ENCODE measurements around the gene SOAT2. TPM values are rescaled to one million over a fixed set of nuclear protein-coding genes. Genes with fewer than 3 reads are reported as not detected.

Gene SOAT2
- total and polyA plus RNA-seq, 8 donors = 0.09 to 0.54 (median 0.17) TPM; not detected in 4

- no peaks in the 10 kb centered on the region for H3K9me3 ChIP-seq
- intact Hi-C loops (cut with DNase I) = no loop called here
- H3K27me3 ChIP-seq = no peaks in the 10 kb centered on the region
- peak overlapping the region; percentile 53 to 89 (median 72) for H3K27ac ChIP-seq
- ATAC-seq (peak; percentile 54 to 68 (median 60)), DNase-seq (no peak), FAIRE-seq (no peak)
- TF ChIP-seq, protein P1, sequence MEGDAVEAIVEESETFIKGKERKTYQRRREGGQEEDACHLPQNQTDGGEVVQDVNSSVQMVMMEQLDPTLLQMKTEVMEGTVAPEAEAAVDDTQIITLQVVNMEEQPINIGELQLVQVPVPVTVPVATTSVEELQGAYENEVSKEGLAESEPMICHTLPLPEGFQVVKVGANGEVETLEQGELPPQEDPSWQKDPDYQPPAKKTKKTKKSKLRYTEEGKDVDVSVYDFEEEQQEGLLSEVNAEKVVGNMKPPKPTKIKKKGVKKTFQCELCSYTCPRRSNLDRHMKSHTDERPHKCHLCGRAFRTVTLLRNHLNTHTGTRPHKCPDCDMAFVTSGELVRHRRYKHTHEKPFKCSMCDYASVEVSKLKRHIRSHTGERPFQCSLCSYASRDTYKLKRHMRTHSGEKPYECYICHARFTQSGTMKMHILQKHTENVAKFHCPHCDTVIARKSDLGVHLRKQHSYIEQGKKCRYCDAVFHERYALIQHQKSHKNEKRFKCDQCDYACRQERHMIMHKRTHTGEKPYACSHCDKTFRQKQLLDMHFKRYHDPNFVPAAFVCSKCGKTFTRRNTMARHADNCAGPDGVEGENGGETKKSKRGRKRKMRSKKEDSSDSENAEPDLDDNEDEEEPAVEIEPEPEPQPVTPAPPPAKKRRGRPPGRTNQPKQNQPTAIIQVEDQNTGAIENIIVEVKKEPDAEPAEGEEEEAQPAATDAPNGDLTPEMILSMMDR (IDR thresholded peaks at IDR 0.05) = no peak
- H3K4me3 ChIP-seq = no peak overlapping the region
- WGBS, 2 donors = 79 to 91% methylated on average over 12 of the region's 12 CpGs
- H3K36me3 ChIP-seq = no peaks in the 10 kb centered on the region
- peaks cover 6 to 24% (median 14%) of the 10 kb centered on the region in 3 donors for H3K4me1 ChIP-seq
These were observed 1.1 kb upstream of the SOAT2 start for GRCh38 chr12:53101931-53102781.

DNA sequence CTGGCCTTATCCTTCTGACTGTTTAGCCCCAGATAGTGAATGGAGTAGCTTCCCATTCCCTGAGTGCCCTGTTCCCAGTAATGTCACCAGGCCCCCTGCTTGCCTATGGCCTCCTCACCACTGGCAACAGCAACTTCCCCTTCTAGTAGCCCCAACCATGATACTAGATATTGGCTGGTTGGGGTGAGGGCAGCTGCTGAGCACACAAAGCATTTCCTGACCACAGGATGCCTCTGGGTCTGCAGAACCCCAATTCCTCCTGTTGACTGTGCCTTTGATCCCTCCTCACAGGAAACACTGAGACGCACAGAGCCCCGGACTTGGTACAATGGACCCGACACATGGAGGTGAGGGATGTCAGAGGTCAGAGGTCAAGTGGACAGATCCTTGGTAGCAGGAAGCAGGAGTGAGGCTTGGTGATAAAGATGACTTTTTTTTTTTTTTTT is 597 bp downstream of the SOAT2 start:
- peak overlapping the region in 2 of 4 donors; percentile 84 to 89 for H3K27ac ChIP-seq
- whole genome bisulfite sequencing, 2 donors = 79 to 83% methylated on average over 3 of the region's 3 CpGs
- TF ChIP-seq, protein P1 (IDR thresholded peaks at IDR 0.05) = no peak
- H3K4me3 ChIP-seq = no peak overlapping the region
- H3K4me1 ChIP-seq = peaks cover 6 to 19% (median 14%) of the 10 kb centered on the region in 3 donors
- intact Hi-C loops (cut with DNase I) = no loop called here
- no peak for DNase-seq
- no peaks in the 10 kb centered on the region for H3K9me3 ChIP-seq
- no peaks in the 10 kb centered on the region for H3K36me3 ChIP-seq
- FAIRE-seq = no peak
- no peak for ATAC-seq
- no peaks in the 10 kb centered on the region for H3K27me3 ChIP-seq

DNA sequence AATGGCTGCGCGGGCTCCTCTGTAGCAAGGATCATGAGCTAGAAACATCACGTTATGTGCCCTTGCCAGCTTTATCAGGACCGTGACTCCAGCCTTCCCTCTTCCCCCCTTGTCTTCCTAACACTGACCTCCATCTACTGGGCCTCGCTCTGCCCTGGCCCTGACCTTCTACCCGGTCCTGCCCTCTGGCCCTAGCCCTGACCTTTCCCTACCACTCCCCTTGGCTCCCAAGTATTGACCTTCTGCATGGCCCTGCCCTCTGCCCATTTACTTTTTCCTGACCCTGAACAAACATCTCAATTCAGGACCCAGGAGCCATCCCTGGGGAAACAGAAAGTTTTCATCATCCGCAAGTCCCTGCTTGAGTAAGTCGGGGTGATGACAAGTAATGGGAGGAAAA is 2.0 kb downstream of the SOAT2 start:
- H3K27me3 ChIP-seq = no peaks in the 10 kb centered on the region
- ATAC-seq = no peak
- TF ChIP-seq, protein P1 (IDR thresholded peaks at IDR 0.05) = no peak
- H3K36me3 ChIP-seq = no peaks in the 10 kb centered on the region
- 87 to 97% methylated on average over 8 of the region's 8 CpGs for WGBS, 2 donors
- H3K4me3 ChIP-seq = no peak overlapping the region
- no peak overlapping the region for H3K27ac ChIP-seq
- no peak for DNase-seq
- no peaks in the 10 kb centered on the region for H3K9me3 ChIP-seq
- intact Hi-C loops (cut with DNase I) = no loop called here
- peaks cover 6 to 15% (median 14%) of the 10 kb centered on the region in 3 donors for H3K4me1 ChIP-seq
- no peak for FAIRE-seq

- TF ChIP-seq, protein P1 (IDR thresholded peaks at IDR 0.05) = no peak
- Histone ChIP-seq H3K36me3 (no peaks in the 10 kb centered on the region), H3K4me3 (no peak overlapping the region), H3K27ac (no peak overlapping the region), H3K4me1 (peaks cover 6 to 15% (median 14%) of the 10 kb centered on the region in 3 donors), H3K9me3 (no peaks in the 10 kb centered on the region), H3K27me3 (no peaks in the 10 kb centered on the region)
- intact Hi-C loops (cut with DNase I) = no loop called here
- no peak for ATAC-seq
- DNase-seq = no peak
- WGBS, 2 donors = 85 to 90% methylated on average over 7 of the region's 7 CpGs
- FAIRE-seq = no peak
These were observed 2.6 kb downstream of the SOAT2 start for GRCh38 chr12:53105712-53106439.
